Spleen (tissue), 11 donors: ENCODE measurements around the gene TRABD2B. TPM values are rescaled to one million over a fixed set of nuclear protein-coding genes. Genes with fewer than 3 reads are reported as not detected.

ENCODE experiments used
- DNase-seq: peaks from one replicate; pipeline ENCODE4 v3.0.0-alpha.2; 2020
- H3K27ac ChIP-seq, 8 donors: fragments of 200-600 bp; sonication (generic) in 7 of 8; 1 replicate in 4 of 8; 2 replicates in 4 of 8; pipeline versions ENCODE4 v1.5.0 to v1.8.0; 2016 to 2021; ENCODE audit warnings: inconsistent platforms in 4 of 8, mild to moderate bottlenecking in 4 of 8, moderate library complexity in 1 of 8
- H3K27me3 ChIP-seq, 7 donors: fragments of 200-600 bp; sonication (generic) in 6 of 7; replicated peaks in 1 of 7; 1 replicate in 4 of 7; 2 replicates in 3 of 7; pipeline versions ENCODE4 v1.5.0 to v1.8.0; 2016 to 2021; ENCODE audit warnings: inconsistent platforms in 3 of 7, mild to moderate bottlenecking in 1 of 7
- H3K36me3 ChIP-seq, 6 donors: fragments of 200-600 bp; sonication (generic) in 5 of 6; 1 replicate in 4 of 6; 2 replicates in 2 of 6; pipeline versions ENCODE4 v1.5.0 to v1.8.0; 2016 to 2021; ENCODE audit warnings: inconsistent platforms in 2 of 6
- H3K4me1 ChIP-seq, 6 donors: fragments of 200-600 bp; sonication (generic) in 5 of 6; 1 replicate in 3 of 6; 2 replicates in 3 of 6; pipeline versions ENCODE4 v1.5.0 to v1.8.0; 2016 to 2021; ENCODE audit warnings: inconsistent platforms in 3 of 6
- H3K4me3 ChIP-seq, 8 donors: fragments of 200-600 bp; sonication (generic) in 7 of 8; 1 replicate in 4 of 8; 2 replicates in 4 of 8; pipeline versions ENCODE4 v1.5.0 to v1.8.0; 2016 to 2021; ENCODE audit warnings: inconsistent platforms in 4 of 8, mild to moderate bottlenecking in 4 of 8, moderate library complexity in 2 of 8
- H3K9me3 ChIP-seq, 8 donors: fragments of 200-600 bp; sonication (generic) in 7 of 8; 1 replicate in 4 of 8; 2 replicates in 4 of 8; pipeline versions ENCODE4 v1.5.0 to v1.8.0; 2016 to 2021; ENCODE audit warnings: inconsistent platforms in 4 of 8
- CTCF ChIP-seq, 11 experiments: fragments of 200-600 bp in 7 of 11; fragments of 450-650 bp in 4 of 11; sonication (generic) in 4 of 11; IDR thresholded peaks in 8 of 11; conservative IDR thresholded peaks in 3 of 11; 1 replicate in 7 of 11; 2 replicates in 4 of 11; pipeline versions ENCODE4 v1.4.0 to v1.8.0; 2016 to 2021; ENCODE audit warnings: antibody characterized with exemption in 11 of 11, inconsistent platforms in 4 of 11, mild to moderate bottlenecking in 1 of 11
- POLR2A ChIP-seq, 3 donors: fragments of 450-650 bp; IDR thresholded peaks; one replicate each; pipeline ENCODE4 v1.5.1; 2017; ENCODE audit warnings: antibody characterized with exemption in 3 of 3, mild to moderate bottlenecking in 1 of 3
- POLR2AphosphoS5 ChIP-seq, 3 donors: sonication (generic); formaldehyde crosslinking; IDR thresholded peaks; one replicate each; pipeline ENCODE4 v1.5.1; 2017; ENCODE audit warnings: antibody characterized with exemption in 3 of 3
- WGBS, 5 donors: extraction: QIAGEN DNeasy Blood & Tissue Kit in 3 of 5; methylation state at CpG; one replicate each; pipeline versions ENCODE4 v1.1.5 to v1.1.7; 2013 to 2018; 5-methylcytosine and 5-hydroxymethylcytosine counted together
- intact Hi-C: fragments of 100-400 bp; cut with DNase I; formaldehyde crosslinking; loops from one replicate; pipeline ENCODE4 v1.15.0; 2023; ENCODE audit warnings: low total_unique reads
- polyA plus RNA-seq, 3 donors: library from polyadenylated mRNA; stranded (reverse); fragments of 200-250 nt; gene quantifications; one replicate each; pipeline ENCODE4 v1.2.1, GENCODE V29; 2013
- total RNA-seq, 7 donors: library from RNA; depleted of rRNA in 3 of 7; stranded (reverse); fragments of >200 nt in 3 of 7; fragmentation: NEBNext Ultra II Directional in 4 of 7; extraction: Animal tissue kit (Norgen Biotek cat#: 25700) in 4 of 7; gene quantifications; one replicate each; pipeline versions ENCODE4 v1.1.0 to v1.2.1, GENCODE V29; 2016 to 2021
- donor health status: healthy with polysubstance abuse.
- donor health status: DM: no; HTN: no; CAD: no; lungs with moderate emphysema.
- donor health status: DM: no; HTN: no; CAD: no.
- donor health status: Bipolar disorder and iron deficiency.
- donor health status: healthy.
- donor health status: DM: no; HTN: no; CAD: no.
- donor health status: DM: yes; HTN: yes; CAD: no.

Gene TRABD2B
- total and polyA plus RNA-seq, 10 donors: 0.11 to 3.5 (median 0.64) TPM

DNA sequence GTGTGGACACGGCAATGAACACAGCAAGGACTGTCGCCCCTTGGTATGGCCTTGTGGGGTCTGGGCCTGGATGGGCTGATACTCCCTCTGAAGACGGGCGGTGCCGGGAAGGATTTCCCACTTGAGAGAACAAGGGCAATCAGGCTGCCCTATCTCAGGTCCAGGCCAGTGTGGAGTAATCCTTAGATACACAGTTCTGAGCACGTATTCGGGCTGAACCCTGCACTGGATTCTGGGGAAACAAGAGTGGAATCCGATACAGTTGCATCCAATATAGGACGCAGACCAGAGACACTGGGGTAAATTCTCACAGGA lies 177.7 kb downstream of the TRABD2B start:
- 82 to 93% (median 85%) methylated on average over 9 of the region's 9 CpGs for WGBS, 5 donors
- intact Hi-C loops: no loop called here

DNA sequence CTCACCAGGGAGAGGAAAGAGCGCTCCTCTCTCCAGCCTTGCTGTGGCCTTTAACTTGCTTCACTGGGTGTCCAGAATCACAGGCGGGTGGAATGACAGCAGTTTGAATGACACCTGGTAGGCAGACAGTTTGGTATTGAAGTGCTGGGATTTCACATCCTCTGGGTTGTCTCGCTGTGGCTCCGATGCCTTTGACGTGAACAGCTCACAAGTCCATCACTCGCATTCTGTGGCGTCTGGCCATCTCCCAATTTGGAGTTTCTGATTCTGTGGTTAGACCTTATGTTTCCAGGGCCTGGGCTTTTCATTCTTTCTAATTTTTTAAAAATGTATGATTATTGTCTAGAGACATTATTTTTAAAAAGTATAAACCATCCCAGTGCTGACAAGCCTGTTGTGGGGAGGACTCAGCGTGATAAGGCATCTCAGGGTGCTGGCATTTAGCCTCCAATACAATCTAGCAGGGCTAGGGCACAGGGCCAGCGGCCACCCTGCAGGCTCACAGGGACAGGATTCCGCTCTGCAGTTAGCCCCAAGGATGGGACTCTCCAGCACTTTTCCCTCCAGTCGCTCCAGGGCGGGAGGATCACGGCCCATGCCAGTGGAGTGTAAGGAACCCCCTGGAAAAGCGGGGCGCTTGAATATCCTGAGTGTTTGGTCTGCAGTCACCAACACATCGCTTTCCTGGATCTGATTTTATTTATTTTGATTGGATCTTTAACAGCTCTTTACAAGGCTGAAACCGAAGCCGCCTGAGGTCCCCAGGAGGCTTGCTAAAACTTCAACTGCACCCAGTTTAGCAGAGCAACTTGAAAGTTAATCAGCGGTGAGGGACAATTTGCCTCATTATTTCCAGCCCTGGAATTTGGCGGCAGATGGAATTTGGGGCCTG lies 178.3 kb downstream of the TRABD2B start:
- Histone ChIP-seq H3K9me3 (no peaks in the 10 kb centered on the region), H3K4me1 (peaks cover 0 to 14% (median 7%) of the 10 kb centered on the region in 6 donors), H3K27me3 (peaks cover 0 to 6% (median 0%) of the 10 kb centered on the region in 7 donors), H3K4me3 (no peak overlapping the region), H3K27ac (no peak overlapping the region), H3K36me3 (no peaks in the 10 kb centered on the region)
- intact Hi-C loops: no loop called here
- 89 to 94% (median 91%) methylated on average over 20 of the region's 20 CpGs for WGBS, 5 donors
- no peak for DNase-seq
- TF ChIP-seq POLR2A (IDR thresholded peaks at IDR 0.05): no peak
- TF ChIP-seq CTCF (IDR thresholded peaks at IDR 0.05 in 8 of 11, conservative IDR thresholded peaks at IDR 0.05 in 3 of 11): no peak

More for the DNA sequence above, 177.7 kb downstream of the TRABD2B start:
- peaks cover 0 to 10% (median 5%) of the 10 kb centered on the region in 6 donors for H3K4me1 ChIP-seq
- no peak overlapping the region for H3K4me3 ChIP-seq
- peaks cover 0 to 6% (median 0%) of the 10 kb centered on the region in 7 donors for H3K27me3 ChIP-seq
- no peak for DNase-seq
- H3K36me3 ChIP-seq: no peaks in the 10 kb centered on the region
- no peaks in the 10 kb centered on the region for H3K9me3 ChIP-seq
- H3K27ac ChIP-seq: no peak overlapping the region
- TF ChIP-seq CTCF (IDR thresholded peaks at IDR 0.05 in 8 of 11, conservative IDR thresholded peaks at IDR 0.05 in 3 of 11): no peak
- no peak for TF ChIP-seq POLR2A (IDR thresholded peaks at IDR 0.05)
- TF ChIP-seq POLR2AphosphoS5 (IDR thresholded peaks at IDR 0.05): no peak

DNA sequence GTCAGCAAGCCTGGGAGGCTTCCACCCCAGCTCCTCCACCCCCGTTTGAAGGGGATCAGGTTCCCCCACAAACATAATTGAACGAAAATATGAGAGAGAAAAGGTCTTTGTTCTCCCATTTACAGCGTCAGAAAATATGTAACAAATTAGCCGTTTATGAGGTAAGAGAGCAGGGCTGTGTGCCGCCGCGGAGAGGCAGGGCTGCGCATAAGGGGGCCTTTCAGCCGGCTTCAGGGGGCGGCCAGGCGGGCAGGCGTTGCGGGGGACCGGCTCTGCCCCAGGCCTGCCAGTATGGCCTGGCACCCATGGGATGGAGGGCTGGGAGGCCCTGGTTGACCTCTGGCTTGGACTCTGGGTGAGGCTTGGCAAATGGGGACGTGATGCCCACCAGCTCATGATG lies 179.3 kb downstream of the TRABD2B start:
- no peaks in the 10 kb centered on the region for H3K36me3 ChIP-seq
- no peaks in the 10 kb centered on the region for H3K9me3 ChIP-seq
- no peak overlapping the region for H3K27ac ChIP-seq
- no peak overlapping the region for H3K4me3 ChIP-seq
- H3K4me1 ChIP-seq: peaks cover 0 to 14% (median 7%) of the 10 kb centered on the region in 6 donors
- WGBS, 5 donors: 84 to 94% (median 92%) methylated on average over 14 to 15 of the region's 15 CpGs
- TF ChIP-seq POLR2A (IDR thresholded peaks at IDR 0.05): no peak
- no peak for TF ChIP-seq CTCF (IDR thresholded peaks at IDR 0.05 in 8 of 11, conservative IDR thresholded peaks at IDR 0.05 in 3 of 11)
- no peak for TF ChIP-seq POLR2AphosphoS5 (IDR thresholded peaks at IDR 0.05)
- no peak for DNase-seq
- intact Hi-C loops: no loop called here
- peaks cover 0 to 6% (median 0%) of the 10 kb centered on the region in 7 donors for H3K27me3 ChIP-seq

DNA sequence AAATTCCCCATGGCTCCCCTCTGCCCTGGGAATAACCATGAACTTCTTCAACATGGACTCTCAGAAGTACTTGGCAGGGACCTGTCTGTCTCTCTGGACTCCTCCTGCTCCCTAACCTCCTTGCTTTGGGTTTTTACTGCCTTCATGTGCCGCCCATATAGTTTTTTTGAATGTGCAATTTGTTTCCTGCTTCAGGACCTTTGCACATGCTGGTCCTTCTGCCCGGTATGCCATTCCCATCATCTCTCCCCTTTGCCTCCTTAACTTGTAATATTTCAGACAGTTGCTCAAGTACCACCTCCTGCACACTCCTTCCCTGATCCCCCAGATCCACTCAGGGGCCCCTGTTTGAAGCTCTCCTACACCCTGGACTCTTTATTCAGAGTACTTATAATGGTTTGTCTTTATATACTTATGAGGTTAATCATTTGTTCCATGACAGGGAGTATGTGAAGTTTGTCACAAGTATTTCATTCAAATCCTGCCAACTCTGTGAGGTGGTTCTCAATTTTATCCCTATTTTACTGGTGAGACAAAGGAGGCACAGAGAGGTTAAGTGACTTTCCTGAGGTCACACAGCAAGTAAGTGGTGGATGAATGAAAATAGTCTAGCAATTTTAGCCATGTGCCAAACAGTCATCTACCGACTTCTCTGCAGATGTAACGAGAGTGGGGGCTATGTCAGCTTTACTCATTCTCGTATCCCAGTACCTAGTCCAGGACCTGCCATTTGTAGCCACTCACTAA lies 180.7 kb downstream of the TRABD2B start:
- no peak for DNase-seq
- WGBS, 5 donors: 80 to 97% (median 84%) methylated on average over 5 of the region's 5 CpGs
- peaks cover 0 to 6% (median 0%) of the 10 kb centered on the region in 7 donors for H3K27me3 ChIP-seq
- H3K36me3 ChIP-seq: no peaks in the 10 kb centered on the region
- H3K27ac ChIP-seq: no peak overlapping the region
- no peaks in the 10 kb centered on the region for H3K9me3 ChIP-seq
- intact Hi-C loops: no loop called here
- peaks cover 0 to 14% (median 7%) of the 10 kb centered on the region in 6 donors for H3K4me1 ChIP-seq
- no peak for TF ChIP-seq POLR2AphosphoS5 (IDR thresholded peaks at IDR 0.05)
- TF ChIP-seq POLR2A (IDR thresholded peaks at IDR 0.05): no peak
- TF ChIP-seq CTCF (IDR thresholded peaks at IDR 0.05 in 8 of 11, conservative IDR thresholded peaks at IDR 0.05 in 3 of 11): no peak
- no peak overlapping the region for H3K4me3 ChIP-seq
